MCF 10A (cell line): ENCODE measurements around the gene DEUP1. TPM values are rescaled to one million over a fixed set of nuclear protein-coding genes. Genes with fewer than 3 reads are reported as not detected.

Experiments used
- BruUV-seq: library from RNA; stranded (reverse); fragments of 400-500 nt; replicated peaks from 2 replicates; lab custom pipeline; 2021; lab: Mats Ljungman, UMichigan
- CTCF ChIA-PET: fragments of 300-600 bp; sonication (Branson Sonifier 250); formaldehyde crosslinking; extraction: SDS; loops from one replicate; lab custom pipeline; 2021; ENCODE audit warnings: antibody characterized with exemption, inconsistent platforms; lab: Yijun Ruan, JAX
- POLR2A ChIA-PET: fragments of 300-600, 350-650 bp; sonication (Branson Sonifier 250); formaldehyde crosslinking; extraction: SDS; loops from one replicate; lab custom pipeline; 2020; ENCODE audit warnings: antibody characterized with exemption, inconsistent platforms; lab: Yijun Ruan, JAX
- DNase-seq: peaks from one replicate; pipeline ENCODE4 v3.0.0-alpha.2; 2018; ENCODE audit not compliant: unreplicated experiment
- H3K27ac Mint-ChIP-seq: one replicate; pipeline ENCODE4 v1.8.0; 2022; ENCODE audit warnings: mild to moderate bottlenecking, low read depth, mixed read lengths; ENCODE audit not compliant: unreplicated experiment
- H3K27me3 Mint-ChIP-seq: one replicate; pipeline ENCODE4 v1.8.0; 2022; ENCODE audit warnings: mixed read lengths; ENCODE audit not compliant: insufficient read depth, unreplicated experiment
- H3K36me3 Mint-ChIP-seq: one replicate; pipeline ENCODE4 v1.8.0; 2022; ENCODE audit warnings: mild to moderate bottlenecking, moderate library complexity, mixed read lengths; ENCODE audit not compliant: insufficient read depth, unreplicated experiment
- H3K4me1 Mint-ChIP-seq: one replicate; pipeline ENCODE4 v1.8.0; 2022; ENCODE audit warnings: mixed read lengths; ENCODE audit not compliant: insufficient read depth, unreplicated experiment
- H3K4me3 Mint-ChIP-seq: one replicate; pipeline ENCODE4 v1.8.0; 2022; ENCODE audit warnings: mild to moderate bottlenecking, moderate library complexity, mixed read lengths; ENCODE audit not compliant: unreplicated experiment
- H3K9me3 Mint-ChIP-seq: one replicate; pipeline ENCODE4 v1.8.0; 2022; ENCODE audit warnings: mixed read lengths; ENCODE audit not compliant: unreplicated experiment
- CTCF ChIP-seq: fragments of 200-600 bp; IDR thresholded peaks from one replicate; pipeline ENCODE4 v1.8.0; 2022; ENCODE audit warnings: antibody characterized with exemption, mild to moderate bottlenecking; ENCODE audit not compliant: unreplicated experiment
- intact Hi-C: fragments of 100-400 bp; cut with micrococcal nuclease; formaldehyde crosslinking; loops from 2 replicates; pipeline ENCODE4 v1.14.1; 2022
- total RNA-seq: library from RNA; stranded (reverse); gene quantifications from 2 replicates; pipeline ENCODE4 v1.2.3, GENCODE V29; 2022

DEUP1 gene
- total RNA-seq, 1 experiment from 2014 or later, result not detected

GRCh38 chr11:93288079-93288478 is 42.5 kb upstream of the DEUP1 start:
- no peak for DNase-seq
- BruUV-seq, result no TSS peak
- Mint-ChIP-seq H3K4me1 (no peaks in the 10 kb centered on the region), H3K27ac (no peak overlapping the region), H3K27me3 (no peaks in the 10 kb centered on the region), H3K9me3 (no peaks in the 10 kb centered on the region), H3K36me3 (no peaks in the 10 kb centered on the region), H3K4me3 (no peak overlapping the region)
- intact Hi-C loops, result no loop called here
- ChIA-PET CTCF (no interaction called here), POLR2A (no interaction called here)
- no peak for TF ChIP-seq CTCF

GRCh38 chr11:93288767-93289166 is 41.8 kb upstream of the DEUP1 start:
- Mint-ChIP-seq H3K36me3 (no peaks in the 10 kb centered on the region), H3K4me3 (no peak overlapping the region), H3K27ac (no peak overlapping the region), H3K27me3 (no peaks in the 10 kb centered on the region), H3K4me1 (no peaks in the 10 kb centered on the region), H3K9me3 (no peaks in the 10 kb centered on the region)
- no peak for DNase-seq
- no peak for TF ChIP-seq CTCF
- BruUV-seq, result no TSS peak
- POLR2A ChIA-PET, result no interaction called here
- intact Hi-C loops, result no loop called here
- CTCF ChIA-PET, result interaction anchor here (1.8 kb wide), 1 partner anchor 364 kb away, joined by 5 read pairs; no protein-coding TSS in a partner anchor

GRCh38 chr11:93289782-93290463 is 40.6 kb upstream of the DEUP1 start:
- no peaks in the 10 kb centered on the region for H3K27me3 Mint-ChIP-seq
- no peak overlapping the region for H3K27ac Mint-ChIP-seq
- BruUV-seq, result no TSS peak
- no peaks in the 10 kb centered on the region for H3K9me3 Mint-ChIP-seq
- H3K4me3 Mint-ChIP-seq, result no peak overlapping the region
- intact Hi-C loops, result no loop called here
- no peak for TF ChIP-seq CTCF
- ChIA-PET POLR2A (no interaction called here), CTCF (interaction anchor here (1.8 kb wide), 1 partner anchor 363 kb away, joined by 5 read pairs; no protein-coding TSS in a partner anchor)
- H3K36me3 Mint-ChIP-seq, result no peaks in the 10 kb centered on the region
- no peak for DNase-seq
- H3K4me1 Mint-ChIP-seq, result no peaks in the 10 kb centered on the region

- Mint-ChIP-seq H3K4me1 (no peaks in the 10 kb centered on the region), H3K36me3 (no peaks in the 10 kb centered on the region), H3K27me3 (no peaks in the 10 kb centered on the region), H3K9me3 (no peaks in the 10 kb centered on the region), H3K4me3 (no peak overlapping the region), H3K27ac (no peak overlapping the region)
- POLR2A ChIA-PET, result no interaction called here
- no peak for DNase-seq
- CTCF ChIA-PET, result no interaction called here
- intact Hi-C loops, result no loop called here
- TF ChIP-seq CTCF, result no peak
- no TSS peak for BruUV-seq
Measured at GRCh38 chr11:93291110-93291509, 39.4 kb upstream of the DEUP1 start.
